CD1c-positive myeloid dendritic cell (primary cell): ENCODE data around the gene ERVH48-1.
"Not testable (repeated sequence)": the region's sequence is repeated elsewhere in the genome, so short reads cannot be mapped to it uniquely, and the experiment has no call there.

Source experiments
- DNase-seq: peaks from one replicate; pipeline ENCODE4 v3.0.0-alpha.2; 2016; ENCODE audit errors: extremely low spot score

Gene ERVH48-1

GRCh38 chr21:42939582-42940413 lies 14.4 kb upstream of the ERVH48-1 start:
- DNase-seq, result peak; percentile 61

- not testable (repeated sequence) for DNase-seq
These were observed 13.2 kb upstream of the ERVH48-1 start for GRCh38 chr21:42938606-42938995.

GRCh38 chr21:42937960-42938605 lies 12.7 kb upstream of the ERVH48-1 start:
- DNase-seq, result no peak

GRCh38 chr21:42937034-42937940 lies 11.9 kb upstream of the ERVH48-1 start:
- not testable (repeated sequence) for DNase-seq

- not testable (repeated sequence) for DNase-seq
These were observed 10.9 kb upstream of the ERVH48-1 start for GRCh38 chr21:42936360-42936759.

- DNase-seq, result not testable (repeated sequence)
These were observed 8.5 kb upstream of the ERVH48-1 start for GRCh38 chr21:42933973-42934372.

- not testable (repeated sequence) for DNase-seq
These were observed 7.9 kb upstream of the ERVH48-1 start for GRCh38 chr21:42933137-42933970.

- not testable (repeated sequence) for DNase-seq
These were observed 7.1 kb upstream of the ERVH48-1 start for GRCh38 chr21:42932378-42933136.

GRCh38 chr21:42931560-42932235 lies 6.3 kb upstream of the ERVH48-1 start:
- no peak for DNase-seq

GRCh38 chr21:42929969-42930368 lies 4.5 kb upstream of the ERVH48-1 start:
- no peak for DNase-seq

GRCh38 chr21:42927474-42928200 lies 2.2 kb upstream of the ERVH48-1 start:
- DNase-seq, result not testable (repeated sequence)

- DNase-seq, result no peak
These were observed 1.0 kb downstream of the ERVH48-1 start for GRCh38 chr21:42924433-42924751.

- peak; percentile 84 for DNase-seq
These were observed 1.6 kb downstream of the ERVH48-1 start for GRCh38 chr21:42923553-42924432.

GRCh38 chr21:42922918-42923317 lies 2.5 kb downstream of the ERVH48-1 start:
- no peak for DNase-seq

- no peak for DNase-seq
These were observed 3.5 kb downstream of the ERVH48-1 start for GRCh38 chr21:42921927-42922326.

- no peak for DNase-seq
These were observed 7.1 kb downstream of the ERVH48-1 start for GRCh38 chr21:42918291-42918690.

GRCh38 chr21:42913476-42913875 lies 12.0 kb downstream of the ERVH48-1 start:
- no peak for DNase-seq

- DNase-seq, result not testable (repeated sequence)
These were observed 13.5 kb downstream of the ERVH48-1 start for GRCh38 chr21:42911920-42912319.
